ENCODE data around the gene LSM4. TPM values are rescaled to one million over a fixed set of nuclear protein-coding genes. Genes with fewer than 3 reads are reported as not detected.

LSM4 gene
- total and polyA plus RNA-seq, 2 of the 13 experiments (the other 11 are each of a cell fraction or from before 2014, with no cell fraction given) = 65.8 to 166 TPM

DNA sequence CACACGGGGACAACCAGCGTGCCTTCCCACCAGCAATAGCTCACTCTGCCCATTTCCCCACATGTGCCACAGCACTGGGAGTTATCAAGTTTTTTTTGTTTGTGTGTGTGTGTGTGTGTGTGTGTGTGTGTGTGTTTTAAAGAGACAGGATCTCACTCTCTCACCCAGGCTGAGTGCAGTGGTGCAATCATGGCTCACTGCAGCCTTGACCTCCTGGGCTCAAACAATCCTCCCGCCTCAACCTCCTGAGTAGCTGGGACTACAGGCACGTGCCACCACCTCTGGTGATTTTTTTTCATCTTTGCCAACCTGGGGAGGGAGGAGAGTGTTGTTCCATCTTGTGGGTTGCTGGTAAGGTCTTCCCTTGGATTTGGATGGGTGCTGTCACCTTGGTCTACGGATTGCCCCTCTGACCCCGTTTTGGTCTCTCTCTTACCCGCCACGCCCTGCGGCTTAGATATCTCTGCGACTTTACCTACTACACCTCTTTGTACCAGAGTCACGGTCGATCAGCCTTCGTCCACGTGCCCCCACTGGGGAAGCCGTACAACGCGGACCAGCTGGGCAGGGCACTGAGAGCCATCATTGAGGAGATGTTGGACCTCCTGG lies 40.2 kb upstream of the LSM4 start (continued):
- TF ChIP-seq, protein P1, sequence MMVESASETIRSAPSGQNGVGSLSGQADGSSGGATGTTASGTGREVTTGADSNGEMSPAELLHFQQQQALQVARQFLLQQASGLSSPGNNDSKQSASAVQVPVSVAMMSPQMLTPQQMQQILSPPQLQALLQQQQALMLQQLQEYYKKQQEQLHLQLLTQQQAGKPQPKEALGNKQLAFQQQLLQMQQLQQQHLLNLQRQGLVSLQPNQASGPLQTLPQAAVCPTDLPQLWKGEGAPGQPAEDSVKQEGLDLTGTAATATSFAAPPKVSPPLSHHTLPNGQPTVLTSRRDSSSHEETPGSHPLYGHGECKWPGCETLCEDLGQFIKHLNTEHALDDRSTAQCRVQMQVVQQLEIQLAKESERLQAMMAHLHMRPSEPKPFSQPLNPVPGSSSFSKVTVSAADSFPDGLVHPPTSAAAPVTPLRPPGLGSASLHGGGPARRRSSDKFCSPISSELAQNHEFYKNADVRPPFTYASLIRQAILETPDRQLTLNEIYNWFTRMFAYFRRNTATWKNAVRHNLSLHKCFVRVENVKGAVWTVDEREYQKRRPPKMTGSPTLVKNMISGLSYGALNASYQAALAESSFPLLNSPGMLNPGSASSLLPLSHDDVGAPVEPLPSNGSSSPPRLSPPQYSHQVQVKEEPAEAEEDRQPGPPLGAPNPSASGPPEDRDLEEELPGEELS (CRISPR knock-in tag; IDR thresholded peaks at IDR 0.05) = peak; percentile 67; the same call in 1 of the 2 replicates
- TF ChIP-seq ZNF138 (CRISPR knock-in tag; IDR thresholded peaks at IDR 0.05; ENCODE audit: low read depth) (peak; percentile 35; the same call in 1 of the 2 replicates), HNF1A (IDR thresholded peaks at IDR 0.05; ENCODE audit: low read depth) (no peak), HNF1A (CRISPR knock-in tag; IDR thresholded peaks at IDR 0.05; ENCODE audit: borderline replicate concordance) (peak; percentile 44; the same call in 1 of the 2 replicates), SAP130 (CRISPR knock-in tag; IDR thresholded peaks at IDR 0.05; ENCODE audit: low read depth) (peak; percentile 64), GATAD2A (CRISPR knock-in tag; IDR thresholded peaks at IDR 0.05) (peak; percentile 72), MIER3 (CRISPR knock-in tag; IDR thresholded peaks at IDR 0.05; ENCODE audit: borderline replicate concordance) (peak; percentile 45; the same call in 1 of the 2 replicates), PBX3 (CRISPR knock-in tag; IDR thresholded peaks at IDR 0.05; ENCODE audit: borderline replicate concordance) (no peak), TBX2 (CRISPR knock-in tag; IDR thresholded peaks at IDR 0.05; ENCODE audit: borderline replicate concordance) (peak; percentile 58), HOXA3 (CRISPR knock-in tag; IDR thresholded peaks at IDR 0.05) (0 out of 2 replicates have a peak, but pooled peaks have one; percentile 13), ZNF607 (CRISPR knock-in tag; IDR thresholded peaks at IDR 0.05; ENCODE audit: borderline replicate concordance) (no peak), YEATS4 (CRISPR knock-in tag; IDR thresholded peaks at IDR 0.05; ENCODE audit: borderline replicate concordance) (peak; percentile 65; the same call in 1 of the 2 replicates), GZF1 (CRISPR knock-in tag; IDR thresholded peaks at IDR 0.05) (no peak), GABPA (IDR thresholded peaks at IDR 0.05; ENCODE audit: low read depth, low read length) (no peak), GABPA (CRISPR knock-in tag; IDR thresholded peaks at IDR 0.05; ENCODE audit: low read depth) (no peak), SMC3 (IDR thresholded peaks at IDR 0.05; ENCODE audit: low read length) (0 out of 2 replicates have a peak, but pooled peaks have one; percentile 23), ZNF143 (CRISPR knock-in tag; IDR thresholded peaks at IDR 0.05) (peak; percentile 34; the same call in 1 of the 2 replicates), ZBTB43 (CRISPR knock-in tag; conservative IDR thresholded peaks at IDR 0.05) (0 out of 2 replicates have a peak, but pooled peaks have one; percentile 69), SRF (IDR thresholded peaks at IDR 0.05; ENCODE audit: low read depth, low read length) (no peak)
- TF ChIP-seq, protein P2, sequence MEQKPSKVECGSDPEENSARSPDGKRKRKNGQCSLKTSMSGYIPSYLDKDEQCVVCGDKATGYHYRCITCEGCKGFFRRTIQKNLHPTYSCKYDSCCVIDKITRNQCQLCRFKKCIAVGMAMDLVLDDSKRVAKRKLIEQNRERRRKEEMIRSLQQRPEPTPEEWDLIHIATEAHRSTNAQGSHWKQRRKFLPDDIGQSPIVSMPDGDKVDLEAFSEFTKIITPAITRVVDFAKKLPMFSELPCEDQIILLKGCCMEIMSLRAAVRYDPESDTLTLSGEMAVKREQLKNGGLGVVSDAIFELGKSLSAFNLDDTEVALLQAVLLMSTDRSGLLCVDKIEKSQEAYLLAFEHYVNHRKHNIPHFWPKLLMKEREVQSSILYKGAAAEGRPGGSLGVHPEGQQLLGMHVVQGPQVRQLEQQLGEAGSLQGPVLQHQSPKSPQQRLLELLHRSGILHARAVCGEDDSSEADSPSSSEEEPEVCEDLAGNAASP (CRISPR knock-in tag; IDR thresholded peaks at IDR 0.05; ENCODE audit: borderline replicate concordance) = peak; percentile 55; the same call in 1 of the 2 replicates
